GM19455 (cell line): ENCODE results near the gene SERPINE2.
A peak's percentile ranks its signal among the peaks of the same experiment; 100 is the strongest.

ENCODE experiments used
- ATAC-seq: cut with Tn5 transposase; IDR thresholded peaks from one replicate; pipeline ENCODE4 v1.9.1; 2021; ENCODE audit not compliant: unreplicated experiment

SERPINE2 gene

GRCh38 chr2:223978451-223978850, 60.6 kb downstream of the SERPINE2 start:
- ATAC-seq, result no peak

GRCh38 chr2:223976635-223977226, 62.4 kb downstream of the SERPINE2 start:
- no peak for ATAC-seq

- ATAC-seq, result no peak
Observed at GRCh38 chr2:223973606-223974005, 65.5 kb downstream of the SERPINE2 start.

GRCh38 chr2:223972656-223973102, 66.4 kb downstream of the SERPINE2 start:
- ATAC-seq, result no peak

- ATAC-seq, result no peak
Observed at GRCh38 chr2:223971731-223972130, 67.4 kb downstream of the SERPINE2 start.

- peak; percentile 79 for ATAC-seq
Observed at GRCh38 chr2:223970343-223971128, 68.5 kb downstream of the SERPINE2 start.

GRCh38 chr2:223969856-223970255, 69.2 kb downstream of the SERPINE2 start:
- ATAC-seq, result no peak

GRCh38 chr2:223969315-223969714, 69.8 kb downstream of the SERPINE2 start:
- no peak for ATAC-seq

GRCh38 chr2:223967981-223968380, 71.1 kb downstream of the SERPINE2 start:
- ATAC-seq, result no peak

GRCh38 chr2:223959688-223960087, 79.4 kb downstream of the SERPINE2 start:
- no peak for ATAC-seq

GRCh38 chr2:223957092-223957851, 81.8 kb downstream of the SERPINE2 start, which contains the start of gene MRPL44:
TSS of gene MRPL44 (plus strand) at chr2:223957463. CDS start at chr2:223957473, 10 bp downstream.
- peak; percentile 85 for ATAC-seq

- no peak for ATAC-seq
Observed at GRCh38 chr2:223956300-223956699, 82.8 kb downstream of the SERPINE2 start.

- no peak for ATAC-seq
Observed at GRCh38 chr2:223954401-223954800, 84.7 kb downstream of the SERPINE2 start.

- ATAC-seq, result peak; percentile 64
Observed at GRCh38 chr2:223952280-223952968, 86.7 kb downstream of the SERPINE2 start.

- no peak for ATAC-seq
Observed at GRCh38 chr2:223950448-223951347, 88.4 kb downstream of the SERPINE2 start.

GRCh38 chr2:223949241-223949840, 89.7 kb downstream of the SERPINE2 start:
- ATAC-seq, result no peak

- no peak for ATAC-seq
Observed at GRCh38 chr2:223947711-223948205, 91.3 kb downstream of the SERPINE2 start.

GRCh38 chr2:223945755-223946154, 93.3 kb downstream of the SERPINE2 start:
- no peak for ATAC-seq
